Measurements from ENCODE around the gene SEPTIN8. TPM values are rescaled to one million over a fixed set of nuclear protein-coding genes. Genes with fewer than 3 reads are reported as not detected.

The SEPTIN8 gene
- total and polyA plus RNA-seq, 2 of the 13 experiments (the other 11 are each of a cell fraction or from before 2014, with no cell fraction given) = 41.4 to 49.9 TPM

DNA sequence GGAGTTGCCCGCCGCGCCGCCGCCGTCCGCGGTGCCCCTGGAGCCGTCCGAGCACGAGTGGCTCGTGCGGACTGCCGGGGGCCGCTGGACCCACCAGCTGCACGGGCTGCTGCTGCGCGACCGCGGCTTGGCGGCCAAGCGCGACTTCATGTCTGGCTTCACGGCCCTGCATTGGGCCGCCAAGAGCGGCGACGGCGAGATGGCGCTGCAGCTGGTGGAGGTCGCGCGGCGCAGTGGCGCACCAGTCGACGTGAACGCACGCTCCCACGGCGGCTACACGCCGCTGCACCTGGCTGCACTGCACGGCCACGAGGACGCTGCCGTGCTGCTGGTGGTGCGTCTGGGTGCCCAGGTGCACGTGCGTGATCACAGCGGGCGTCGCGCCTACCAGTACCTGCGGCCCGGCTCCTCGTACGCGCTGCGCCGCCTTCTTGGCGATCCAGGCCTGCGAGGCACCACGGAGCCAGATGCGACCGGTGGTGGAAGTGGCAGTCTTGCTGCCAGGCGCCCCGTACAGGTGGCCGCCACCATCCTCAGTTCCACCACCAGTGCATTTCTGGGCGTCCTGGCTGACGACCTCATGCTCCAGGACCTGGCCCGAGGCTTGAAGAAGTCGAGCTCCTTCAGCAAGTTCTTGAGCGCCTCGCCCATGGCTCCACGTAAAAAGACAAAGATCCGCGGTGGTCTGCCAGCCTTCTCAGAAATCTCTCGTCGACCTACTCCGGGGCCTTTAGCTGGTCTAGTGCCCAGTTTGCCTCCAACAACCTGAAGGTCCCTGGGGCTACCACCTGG, 37.7 kb upstream of the SEPTIN8 start:
- in situ Hi-C loops (cut with HindIII; ENCODE audit: extremely low pct_ligation_motif_present, low pct_unique_long_range_greater_than_20kb) (loop anchor here (5.0 kb wide), 1 partner anchor 42 kb away; no protein-coding TSS in a partner anchor), intact Hi-C loops (cut with micrococcal nuclease; ENCODE audit: unreplicated experiment) (no loop called here)
- H3K27ac ChIP-seq (ENCODE audit: extremely low read length, insufficient read depth, low read length) = peak overlapping the region; percentile 12
- WGBS (ENCODE audit: low lambda C conversion rate) = 98% methylated on average over 75 of the region's 81 CpGs
- H3K9me3 ChIP-seq (ENCODE audit: low read length) = no peaks in the 10 kb centered on the region
- H2AFZ ChIP-seq (ENCODE audit: low read length) = no peak overlapping the region
- H3K4me2 ChIP-seq (ENCODE audit: low read depth, low read length) = no peak overlapping the region
- BruUV-seq (replicated peaks) = no TSS peak
- ChIA-PET CTCF (ENCODE audit: low intra/inter-chr PET ratio, low total read pairs) (no interaction called here), POLR2A (interaction anchor here (1.1 to 1.5 kb wide), 2 partner anchors 8 to 25 kb away, joined by 3 to 5 read pairs; no protein-coding TSS in a partner anchor)
- DNase-seq (ENCODE audit: low spot score) (no peak), FAIRE-seq (no peak), ATAC-seq (no peak)
- H3K4me1 ChIP-seq (ENCODE audit: insufficient read depth, low read length) = peaks cover 58% of the 10 kb centered on the region
- no peaks in the 10 kb centered on the region for H3K79me2 ChIP-seq (ENCODE audit: insufficient read depth, low read length)
- no peaks in the 10 kb centered on the region for H4K20me1 ChIP-seq (ENCODE audit: insufficient read depth, low read length)
- no peak overlapping the region for H3K9ac ChIP-seq (ENCODE audit: insufficient read depth, low read depth, low read length)
- no peaks in the 10 kb centered on the region for H3K27me3 ChIP-seq (ENCODE audit: control insufficient read depth in 1 of 2, insufficient read depth in 2 of 2, low read length in 2 of 2)
- H3K4me3 ChIP-seq (replicated peaks in 1 of 3; ENCODE audit: insufficient read depth in 1 of 3, low read depth in 2 of 3, low read length in 3 of 3) = no peak overlapping the region; a peak in 1 of 6 replicates
- H3K36me3 ChIP-seq (replicated peaks in 1 of 2; ENCODE audit: control insufficient read depth in 1 of 2, insufficient read depth in 2 of 2, low read length in 2 of 2) = no peaks in the 10 kb centered on the region
- TF ChIP-seq ZHX1 (CRISPR knock-in tag; IDR thresholded peaks at IDR 0.05; ENCODE audit: low read depth) = peak; percentile 98
- TF ChIP-seq ZBTB38 (CRISPR knock-in tag; IDR thresholded peaks at IDR 0.05) = peak; percentile 88
- TF ChIP-seq TRIM24 (CRISPR knock-in tag; IDR thresholded peaks at IDR 0.05) = no peak
- no peak for TF ChIP-seq NFKB2 (CRISPR knock-in tag; IDR thresholded peaks at IDR 0.05; ENCODE audit: borderline replicate concordance)
- no peak for TF ChIP-seq ZNF747 (CRISPR knock-in tag; IDR thresholded peaks at IDR 0.05; ENCODE audit: borderline replicate concordance)
- no peak for TF ChIP-seq CREBL2 (CRISPR knock-in tag; IDR thresholded peaks at IDR 0.05; ENCODE audit: borderline replicate concordance)
- TF ChIP-seq IRX3 (CRISPR knock-in tag; IDR thresholded peaks at IDR 0.05; ENCODE audit: borderline replicate concordance, low read depth) = no peak
- no peak for TF ChIP-seq ZNF850 (CRISPR knock-in tag; conservative IDR thresholded peaks at IDR 0.05)
- no peak for TF ChIP-seq ZNF432 (CRISPR knock-in tag; IDR thresholded peaks at IDR 0.05; ENCODE audit: borderline replicate concordance)
- no peak for TF ChIP-seq ZNF549 (CRISPR knock-in tag; IDR thresholded peaks at IDR 0.05)
- TF ChIP-seq NCOA5 (CRISPR knock-in tag; IDR thresholded peaks at IDR 0.05) = no peak
- TF ChIP-seq ZNF615 (CRISPR knock-in tag; IDR thresholded peaks at IDR 0.05; ENCODE audit: borderline replicate concordance) = no peak
- TF ChIP-seq ZNF687 (CRISPR knock-in tag; IDR thresholded peaks at IDR 0.05) = peak; percentile 15; the same call in 1 of the 2 replicates
- no peak for TF ChIP-seq FOXM1 (CRISPR knock-in tag; IDR thresholded peaks at IDR 0.05)
- no peak for TF ChIP-seq CBX2 (IDR thresholded peaks at IDR 0.05; ENCODE audit: low read depth, low read length)
- no peak for TF ChIP-seq CBX2 (CRISPR knock-in tag; IDR thresholded peaks at IDR 0.05; ENCODE audit: low read depth)
- TF ChIP-seq ZNF780A (CRISPR knock-in tag; IDR thresholded peaks at IDR 0.05) = no peak
- no peak for TF ChIP-seq KDM1A (CRISPR knock-in tag; IDR thresholded peaks at IDR 0.05)

All from HepG2 (cell line).